Parathyroid adenoma (tissue), 2 donors: ENCODE data around the gene MARCO.

ENCODE experiments used
- H2AFZ ChIP-seq: fragments of 300-600 bp; sonication (generic); one replicate; pipeline ENCODE4 v1.7.0; 2017; ENCODE audit warnings: antibody characterized with exemption, mild to moderate bottlenecking
- H3K27ac ChIP-seq: fragments of 300-600 bp; sonication (generic); one replicate; pipeline ENCODE4 v1.7.0; 2017
- H3K27me3 ChIP-seq: fragments of 300-600 bp; sonication (generic); one replicate; pipeline ENCODE4 v1.7.0; 2017; ENCODE audit warnings: low read length; ENCODE audit not compliant: control insufficient read depth, insufficient read depth
- H3K36me3 ChIP-seq: fragments of 300-600 bp; sonication (generic); one replicate; pipeline ENCODE4 v1.7.0; 2017; ENCODE audit warnings: low read length; ENCODE audit not compliant: control insufficient read depth, insufficient read depth
- H3K4me1 ChIP-seq: fragments of 300-600 bp; sonication (generic); one replicate; pipeline ENCODE4 v1.7.0; 2017; ENCODE audit warnings: control low read depth
- H3K4me2 ChIP-seq: fragments of 300-600 bp; sonication (generic); one replicate; pipeline ENCODE4 v1.7.0; 2017; ENCODE audit warnings: low read length
- H3K4me3 ChIP-seq: fragments of 300-600 bp; sonication (generic); one replicate; pipeline ENCODE4 v1.7.0; 2017; ENCODE audit warnings: low read depth, low read length
- H3K79me2 ChIP-seq: fragments of 300-600 bp; sonication (generic); one replicate; pipeline ENCODE4 v1.7.0; 2017; ENCODE audit warnings: control low read depth
- H3K9ac ChIP-seq: fragments of 300-600 bp; sonication (generic); one replicate; pipeline ENCODE4 v1.7.0; 2017; ENCODE audit warnings: mild to moderate bottlenecking
- H3K9me3 ChIP-seq: fragments of 300-600 bp; sonication (generic); one replicate; pipeline ENCODE4 v1.7.0; 2017; ENCODE audit warnings: low read length; ENCODE audit not compliant: control insufficient read depth
- CTCF ChIP-seq: fragments of 300-600 bp; sonication (generic); IDR thresholded peaks from one replicate; pipeline ENCODE4 v1.7.0; 2017; ENCODE audit warnings: antibody characterized with exemption, mild to moderate bottlenecking
- donor health status: primary hyperparathyroidism.

MARCO gene

GRCh38 chr2:118923371-118923770 lies 18.6 kb upstream of the MARCO start:
- Histone ChIP-seq H3K4me1 (no peaks in the 10 kb centered on the region), H3K4me2 (no peak overlapping the region), H3K27ac (no peak overlapping the region), H2AFZ (no peak overlapping the region), H3K9ac (no peak overlapping the region), H3K79me2 (no peaks in the 10 kb centered on the region), H3K4me3 (no peak overlapping the region), H3K9me3 (no peaks in the 10 kb centered on the region), H3K27me3 (no peaks in the 10 kb centered on the region), H3K36me3 (no peaks in the 10 kb centered on the region)
- no peak for TF ChIP-seq CTCF

- Histone ChIP-seq H3K36me3 (no peaks in the 10 kb centered on the region), H3K4me2 (no peak overlapping the region), H2AFZ (no peak overlapping the region), H3K4me3 (no peak overlapping the region), H3K9ac (no peak overlapping the region), H3K9me3 (no peaks in the 10 kb centered on the region), H3K27ac (no peak overlapping the region), H3K27me3 (no peaks in the 10 kb centered on the region), H3K4me1 (no peaks in the 10 kb centered on the region), H3K79me2 (no peaks in the 10 kb centered on the region)
- no peak for TF ChIP-seq CTCF
These were observed 16.5 kb upstream of the MARCO start for GRCh38 chr2:118925476-118925875.

GRCh38 chr2:118925981-118926380 lies 16.0 kb upstream of the MARCO start:
- H2AFZ ChIP-seq, result no peak overlapping the region
- H3K4me2 ChIP-seq, result no peak overlapping the region
- no peak for TF ChIP-seq CTCF
- H3K79me2 ChIP-seq, result no peaks in the 10 kb centered on the region
- no peaks in the 10 kb centered on the region for H3K4me1 ChIP-seq
- H3K9me3 ChIP-seq, result no peaks in the 10 kb centered on the region
- no peaks in the 10 kb centered on the region for H3K27me3 ChIP-seq
- H3K4me3 ChIP-seq, result no peak overlapping the region
- H3K36me3 ChIP-seq, result no peaks in the 10 kb centered on the region
- no peak overlapping the region for H3K9ac ChIP-seq
- no peak overlapping the region for H3K27ac ChIP-seq

- no peaks in the 10 kb centered on the region for H3K4me1 ChIP-seq
These were observed 12.9 kb upstream of the MARCO start for GRCh38 chr2:118929059-118929458.

More at GRCh38 chr2:118929059-118929458, 12.9 kb upstream of the MARCO start:
- Histone ChIP-seq H2AFZ (no peak overlapping the region), H3K9ac (no peak overlapping the region), H3K4me2 (no peak overlapping the region), H3K27ac (no peak overlapping the region), H3K27me3 (no peaks in the 10 kb centered on the region), H3K79me2 (no peaks in the 10 kb centered on the region), H3K4me3 (no peak overlapping the region), H3K9me3 (no peaks in the 10 kb centered on the region), H3K36me3 (no peaks in the 10 kb centered on the region)
- no peak for TF ChIP-seq CTCF
